Activated naive CD4-positive, alpha-beta T cell (primary cell): Measurements from ENCODE around the gene RYR1.
"Not testable (repeated sequence)": the region's sequence is repeated elsewhere in the genome, so short reads cannot be mapped to it uniquely, and the experiment has no call there.

Experiments
- DNase-seq, 4 experiments: peaks; one replicate each; lab custom pipeline; 2025; lab: John Stamatoyannopoulos, UW

The RYR1 gene

DNA sequence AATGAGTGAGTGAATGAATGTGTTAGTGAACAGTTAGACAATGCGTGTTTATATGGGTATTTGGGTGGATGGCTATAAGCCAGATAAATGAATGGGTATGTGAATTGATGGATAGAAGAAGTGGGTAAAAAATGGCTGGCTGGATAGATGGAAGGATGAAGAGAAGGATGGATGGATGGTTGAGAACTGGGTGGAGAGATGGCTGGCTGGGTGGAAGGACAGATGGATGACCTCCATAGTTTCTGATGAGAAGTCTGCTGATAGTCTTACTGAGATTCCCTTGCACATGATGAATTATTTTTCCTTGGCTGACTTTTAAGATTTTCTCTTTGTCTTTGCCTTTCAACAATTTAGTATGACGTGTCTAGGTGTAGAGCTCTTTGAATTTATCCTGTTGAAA lies 57.4 kb downstream of the RYR1 start:
- no peak for DNase-seq

DNA sequence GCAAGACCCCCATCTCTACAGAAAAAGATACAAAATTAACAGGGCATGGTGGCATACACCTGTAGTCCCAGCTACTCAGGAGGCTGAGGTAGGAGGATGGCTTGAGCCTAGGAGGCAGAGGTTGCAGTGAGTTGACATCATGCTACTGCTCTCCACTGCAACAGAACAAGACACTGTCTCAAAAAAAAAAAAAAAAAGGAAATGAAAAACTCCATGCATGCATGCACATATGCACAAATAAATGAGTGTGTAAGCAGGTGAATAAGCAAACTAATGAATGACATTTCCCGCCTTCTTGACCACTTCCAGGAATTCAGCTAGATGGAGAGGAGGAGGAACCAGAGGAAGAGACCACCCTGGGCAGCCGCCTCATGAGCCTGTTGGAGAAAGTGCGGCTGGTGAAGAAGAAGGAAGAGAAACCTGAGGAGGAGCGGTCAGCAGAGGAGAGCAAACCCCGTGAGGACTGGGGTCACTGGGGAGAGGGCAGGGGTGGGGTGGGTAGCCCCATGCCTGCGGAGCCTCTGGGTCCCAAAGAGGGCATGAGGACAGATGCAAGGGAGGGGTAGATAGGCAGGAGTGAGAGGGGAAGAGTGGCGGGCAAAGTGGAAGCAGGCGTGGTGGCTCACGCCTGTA lies 58.8 kb downstream of the RYR1 start:
- no peak for DNase-seq

DNA sequence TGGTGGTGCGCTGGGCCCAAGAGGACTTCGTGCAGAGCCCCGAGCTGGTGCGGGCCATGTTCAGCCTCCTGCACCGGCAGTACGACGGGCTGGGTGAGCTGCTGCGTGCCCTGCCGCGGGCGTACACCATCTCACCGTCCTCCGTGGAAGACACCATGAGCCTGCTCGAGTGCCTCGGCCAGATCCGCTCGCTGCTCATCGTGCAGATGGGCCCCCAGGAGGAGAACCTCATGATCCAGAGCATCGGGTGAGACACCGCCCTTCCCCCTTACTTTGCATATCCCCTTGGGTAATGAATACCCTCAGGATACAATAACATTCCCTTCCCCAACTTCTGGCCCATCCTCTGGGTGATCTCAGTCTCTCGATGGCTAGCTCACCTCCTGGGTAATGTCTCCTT lies 60.9 kb downstream of the RYR1 start:
- DNase-seq = no peak

DNA sequence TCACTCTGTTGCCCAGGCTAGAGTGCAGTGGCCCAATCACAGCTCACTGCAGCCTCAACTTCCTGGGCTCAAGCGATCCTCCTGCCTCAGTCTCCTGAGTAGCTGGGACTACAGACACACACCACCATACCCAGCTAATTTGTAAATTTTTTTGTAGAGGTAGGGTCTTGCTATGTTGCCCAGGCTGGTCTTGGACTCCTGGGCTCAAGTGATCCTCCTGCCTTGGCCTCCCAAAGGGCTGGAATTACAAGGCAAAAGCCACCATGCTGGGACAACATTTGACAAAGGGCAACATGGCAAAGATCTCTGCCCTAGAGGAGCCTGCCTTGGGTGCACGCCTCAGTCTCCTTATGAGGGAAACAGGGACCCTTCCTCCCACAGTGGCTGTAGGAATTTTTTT lies 61.9 kb downstream of the RYR1 start:
- not testable (repeated sequence) for DNase-seq

DNA sequence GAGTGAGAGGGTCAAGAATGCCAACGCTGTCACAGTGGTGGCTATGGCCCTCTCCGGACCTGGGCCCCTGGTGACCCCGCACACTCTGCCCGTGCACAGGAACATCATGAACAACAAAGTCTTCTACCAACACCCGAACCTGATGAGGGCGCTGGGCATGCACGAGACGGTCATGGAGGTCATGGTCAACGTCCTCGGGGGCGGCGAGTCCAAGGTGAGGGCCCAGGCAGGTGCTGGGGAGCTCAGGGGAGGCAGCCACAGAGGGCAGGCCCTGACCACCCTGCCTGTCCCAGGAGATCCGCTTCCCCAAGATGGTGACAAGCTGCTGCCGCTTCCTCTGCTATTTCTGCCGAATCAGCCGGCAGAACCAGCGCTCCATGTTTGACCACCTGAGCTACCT lies 62.6 kb downstream of the RYR1 start:
- no peak for DNase-seq

DNA sequence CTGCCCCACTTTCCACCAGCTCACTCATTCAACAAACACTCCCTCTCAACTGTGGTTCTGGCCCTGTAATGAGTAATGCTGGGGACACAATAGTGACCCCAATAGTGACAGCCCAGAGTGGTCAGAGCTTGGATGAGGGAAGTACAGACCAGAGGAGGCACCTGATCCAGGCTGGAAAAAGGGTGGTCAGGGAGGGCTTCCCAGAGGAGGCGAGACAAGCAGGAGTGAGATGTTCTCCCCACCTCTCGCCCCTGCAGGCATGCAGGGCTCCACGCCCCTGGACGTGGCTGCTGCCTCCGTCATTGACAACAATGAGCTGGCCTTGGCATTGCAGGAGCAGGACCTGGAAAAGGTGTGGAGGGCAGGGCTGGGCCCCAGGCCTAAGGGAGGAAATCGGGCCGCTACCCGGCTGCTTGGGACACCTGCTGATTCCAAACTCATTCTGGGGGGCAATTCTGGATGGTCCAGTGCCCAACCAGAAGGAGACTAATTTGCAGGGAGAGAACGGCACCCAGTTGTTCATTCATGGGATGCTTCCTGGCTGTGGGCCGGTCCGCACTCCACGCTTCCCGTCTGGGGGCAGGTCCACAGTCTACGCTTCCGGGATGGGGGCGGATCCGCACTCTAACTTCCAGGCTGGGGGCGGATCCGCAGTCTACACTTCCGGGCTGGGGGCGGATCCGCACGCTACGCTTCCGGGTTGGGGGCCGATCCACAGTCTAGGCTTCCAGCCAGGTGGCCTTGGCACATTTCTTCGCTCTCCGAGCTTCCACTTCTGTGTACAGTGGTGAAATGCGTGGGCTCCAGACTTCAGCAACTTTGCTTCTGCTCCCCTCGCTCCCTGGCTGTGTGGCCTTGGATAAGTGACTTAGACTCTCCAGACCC lies 63.4 kb downstream of the RYR1 start:
- no peak for DNase-seq

DNA sequence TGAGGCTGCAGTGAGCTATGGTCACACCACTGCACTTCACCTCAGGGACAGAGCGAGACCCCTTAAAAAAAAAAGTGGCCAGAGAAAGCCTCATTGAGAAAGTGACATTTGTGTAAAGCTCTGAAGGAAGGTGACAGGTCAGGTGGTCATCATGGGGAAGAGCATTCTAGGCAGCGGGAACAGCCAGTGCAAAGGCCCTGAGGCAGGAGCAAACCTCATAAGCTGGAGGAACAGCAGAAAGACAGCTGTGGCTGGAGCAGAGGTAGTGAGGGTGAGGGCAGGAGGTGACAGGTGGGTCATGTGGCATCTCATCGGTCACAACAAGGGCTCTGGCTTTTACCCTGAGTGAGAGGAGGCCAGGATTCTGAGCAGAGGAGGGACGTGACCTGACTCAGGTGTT lies 64.4 kb downstream of the RYR1 start:
- DNase-seq = no peak

DNA sequence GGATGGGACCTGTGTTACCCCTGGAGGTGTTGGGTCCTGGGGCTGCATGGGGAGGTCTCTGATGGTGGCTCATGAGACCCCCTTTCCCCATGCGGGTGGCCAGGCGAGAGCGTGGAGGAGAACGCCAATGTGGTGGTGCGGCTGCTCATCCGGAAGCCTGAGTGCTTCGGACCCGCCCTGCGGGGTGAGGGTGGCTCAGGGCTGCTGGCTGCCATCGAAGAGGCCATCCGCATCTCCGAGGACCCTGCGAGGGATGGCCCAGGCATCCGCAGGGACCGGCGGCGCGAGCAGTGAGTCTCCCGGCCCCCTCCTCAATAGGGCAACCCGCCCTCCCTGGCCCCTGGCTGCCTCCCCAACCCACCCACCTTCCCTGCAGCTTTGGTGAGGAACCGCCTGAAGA lies 66.0 kb downstream of the RYR1 start:
- no peak for DNase-seq

DNA sequence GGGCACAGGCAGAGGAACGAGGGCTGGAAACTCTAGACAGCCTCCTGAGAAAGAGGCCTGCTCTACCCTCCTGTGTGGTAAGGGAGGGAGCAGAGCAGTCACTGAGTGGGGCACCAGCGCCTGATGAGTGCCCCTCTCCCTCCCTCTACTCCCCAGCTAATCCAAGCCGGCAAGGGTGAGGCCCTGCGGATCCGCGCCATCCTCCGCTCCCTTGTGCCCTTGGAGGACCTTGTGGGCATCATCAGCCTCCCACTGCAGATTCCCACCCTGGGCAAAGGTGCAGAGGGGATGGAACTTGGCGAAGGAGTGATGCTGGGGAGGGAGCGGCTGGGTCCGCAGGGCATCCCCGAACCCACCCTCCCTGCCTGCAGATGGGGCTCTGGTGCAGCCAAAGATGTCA lies 67.0 kb downstream of the RYR1 start:
- no peak for DNase-seq

DNA sequence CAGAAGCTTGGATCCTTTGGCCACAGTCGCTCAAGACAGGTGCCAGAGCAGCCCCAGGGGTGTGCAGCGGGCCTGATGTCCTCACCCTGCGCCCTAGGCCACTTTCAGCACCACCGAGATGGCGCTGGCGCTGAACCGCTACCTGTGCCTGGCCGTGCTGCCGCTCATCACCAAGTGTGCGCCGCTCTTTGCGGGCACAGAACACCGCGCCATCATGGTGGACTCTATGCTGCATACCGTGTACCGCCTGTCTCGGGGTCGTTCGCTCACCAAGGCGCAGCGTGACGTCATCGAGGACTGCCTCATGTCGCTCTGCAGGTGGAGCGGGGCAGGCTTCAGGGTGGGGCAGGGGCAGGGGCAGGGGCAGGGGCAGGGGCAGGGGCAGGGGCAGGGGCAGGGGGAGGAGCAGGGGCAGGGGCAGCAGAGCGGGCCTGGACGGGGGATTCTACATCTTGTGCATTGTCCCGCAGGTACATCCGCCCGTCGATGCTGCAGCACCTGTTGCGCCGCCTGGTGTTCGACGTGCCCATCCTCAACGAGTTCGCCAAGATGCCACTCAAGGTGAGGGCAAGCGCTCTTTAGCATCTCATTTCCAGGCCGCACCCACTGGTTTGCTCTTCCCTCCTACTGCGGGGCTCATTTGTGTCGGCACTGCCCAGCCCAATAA lies 69.1 kb downstream of the RYR1 start:
- no peak for DNase-seq

DNA sequence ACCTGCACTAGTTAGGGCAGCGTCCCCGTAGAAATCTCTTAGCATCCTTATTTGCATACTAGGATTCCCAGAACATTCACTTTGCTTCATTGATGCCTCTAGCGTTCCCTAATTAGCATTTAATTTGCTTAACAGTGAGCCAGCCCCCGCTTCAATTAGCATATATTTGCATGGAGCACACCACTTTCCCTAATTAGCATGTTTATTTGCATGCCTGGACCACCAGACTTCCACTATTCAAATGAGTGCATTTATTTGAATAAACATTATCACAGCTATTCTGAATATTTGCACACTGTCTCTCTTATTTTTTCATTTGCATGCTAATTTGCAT lies 69.6 kb downstream of the RYR1 start:
- DNase-seq = no peak

DNA sequence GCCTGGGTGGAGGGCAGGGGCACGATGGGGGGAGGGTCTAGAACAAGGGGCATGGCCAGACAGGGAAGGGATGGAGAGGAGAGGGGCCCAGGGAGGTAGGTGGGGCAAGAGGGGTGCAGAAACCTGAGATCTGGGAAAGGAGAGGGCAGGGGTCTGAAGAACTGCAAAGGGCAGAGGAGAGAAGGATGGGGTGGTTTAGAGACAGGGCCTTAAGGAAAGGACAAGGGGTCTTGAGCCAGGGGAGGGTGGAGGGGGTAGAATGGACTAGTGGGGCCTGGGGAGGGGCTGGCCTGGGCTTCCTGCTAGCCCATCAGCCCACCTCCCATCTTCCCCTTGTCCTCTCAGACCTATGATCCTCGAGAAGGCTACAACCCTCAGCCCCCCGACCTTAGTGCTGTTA lies 72.5 kb downstream of the RYR1 start:
- DNase-seq = no peak

DNA sequence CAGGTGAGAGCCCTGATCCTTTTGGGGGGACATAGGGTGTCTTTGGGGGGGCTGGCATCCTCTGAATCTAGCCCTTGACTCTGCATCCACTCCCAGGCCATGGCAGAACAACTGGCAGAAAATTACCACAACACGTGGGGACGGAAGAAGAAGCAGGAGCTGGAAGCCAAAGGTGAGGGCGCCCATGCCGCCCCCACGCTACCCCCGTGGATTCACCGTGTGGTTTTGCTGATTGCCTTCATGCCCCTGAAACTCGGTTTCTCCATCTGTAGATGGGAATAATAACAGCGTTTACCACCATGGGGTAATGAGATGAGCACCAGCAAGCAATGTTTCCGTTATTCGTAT lies 72.9 kb downstream of the RYR1 start:
- no peak for DNase-seq

DNA sequence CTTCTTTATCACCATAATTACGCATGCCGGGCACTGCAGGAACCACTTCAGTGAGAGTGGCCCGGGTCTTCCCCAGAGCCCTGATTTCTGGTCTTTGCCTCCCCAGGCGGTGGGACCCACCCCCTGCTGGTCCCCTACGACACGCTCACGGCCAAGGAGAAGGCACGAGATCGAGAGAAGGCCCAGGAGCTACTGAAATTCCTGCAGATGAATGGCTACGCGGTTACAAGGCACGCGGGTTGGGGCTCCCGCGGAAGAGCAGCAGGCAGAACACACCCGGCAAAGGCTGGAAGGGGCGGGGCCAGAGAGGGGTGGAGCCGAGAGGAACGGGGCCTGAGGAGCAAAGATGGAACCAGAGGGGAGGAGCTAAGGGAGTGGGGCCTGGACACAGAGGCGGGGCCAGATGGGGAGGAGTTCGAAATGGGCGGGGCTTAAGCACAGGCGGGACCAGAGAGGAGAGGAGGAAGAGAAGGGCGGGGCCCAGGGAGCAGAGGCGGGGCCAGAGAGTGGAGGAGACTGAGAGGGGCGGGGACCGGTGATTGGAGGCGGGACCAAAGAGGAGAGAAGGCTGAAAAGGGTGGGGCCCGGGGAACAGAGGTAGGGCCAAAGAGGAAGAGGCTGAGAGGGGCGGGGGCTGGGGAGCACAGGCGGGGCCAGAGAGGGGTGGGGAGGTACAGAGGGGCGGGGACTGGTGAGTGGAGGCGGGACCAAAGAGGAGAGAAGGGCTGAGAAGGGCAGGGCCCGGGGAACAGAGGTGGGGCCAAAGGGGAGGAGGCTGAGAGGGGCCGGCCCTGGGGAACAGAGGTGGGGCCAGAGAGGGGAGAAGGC lies 73.4 kb downstream of the RYR1 start:
- DNase-seq = peak in 2 of 4 experiments; percentile 24 to 44

DNA sequence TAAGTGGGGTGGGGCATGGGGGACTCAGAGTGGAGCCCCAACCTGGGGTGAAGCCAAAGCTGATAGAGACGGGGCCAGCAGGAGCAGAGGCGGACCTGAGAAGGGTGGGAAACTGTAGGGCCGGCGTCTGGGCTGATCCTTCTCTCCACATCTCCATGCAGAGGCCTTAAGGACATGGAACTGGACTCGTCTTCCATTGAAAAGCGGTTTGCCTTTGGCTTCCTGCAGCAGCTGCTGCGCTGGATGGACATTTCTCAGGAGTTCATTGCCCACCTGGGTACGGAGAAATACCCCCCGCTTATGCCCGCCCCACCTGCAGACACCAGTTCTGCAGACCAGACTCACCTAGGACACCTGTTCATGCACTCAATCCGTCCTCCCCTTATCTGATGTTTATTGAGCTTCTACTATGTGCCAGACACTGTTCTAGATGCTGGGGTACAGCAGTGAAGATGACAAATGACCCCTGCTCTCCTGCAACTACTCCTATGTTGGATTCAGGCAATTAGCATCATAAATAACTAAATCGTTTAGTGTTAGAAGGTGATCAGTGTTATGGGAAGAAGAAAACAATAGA lies 74.1 kb downstream of the RYR1 start:
- DNase-seq = no peak

DNA sequence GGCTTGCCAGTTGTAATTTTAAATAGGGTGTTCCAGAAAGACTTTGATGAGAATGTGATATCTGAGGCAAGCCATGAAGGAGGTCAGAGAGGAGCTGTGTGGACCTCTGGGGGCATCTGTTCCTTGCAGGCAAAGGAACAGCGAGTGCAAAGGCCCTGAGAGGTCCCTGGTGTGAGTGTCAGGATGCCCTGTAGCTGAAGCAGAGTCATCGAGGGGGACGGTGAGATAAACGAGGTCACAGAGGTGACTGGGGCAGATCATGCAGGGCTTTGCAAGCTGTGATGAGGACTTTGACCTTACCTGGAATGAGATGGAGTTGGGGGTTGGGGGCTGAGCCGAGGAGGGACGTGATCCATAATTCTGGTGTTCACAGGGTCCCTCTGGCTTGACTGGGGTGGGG lies 75.0 kb downstream of the RYR1 start:
- DNase-seq = no peak

DNA sequence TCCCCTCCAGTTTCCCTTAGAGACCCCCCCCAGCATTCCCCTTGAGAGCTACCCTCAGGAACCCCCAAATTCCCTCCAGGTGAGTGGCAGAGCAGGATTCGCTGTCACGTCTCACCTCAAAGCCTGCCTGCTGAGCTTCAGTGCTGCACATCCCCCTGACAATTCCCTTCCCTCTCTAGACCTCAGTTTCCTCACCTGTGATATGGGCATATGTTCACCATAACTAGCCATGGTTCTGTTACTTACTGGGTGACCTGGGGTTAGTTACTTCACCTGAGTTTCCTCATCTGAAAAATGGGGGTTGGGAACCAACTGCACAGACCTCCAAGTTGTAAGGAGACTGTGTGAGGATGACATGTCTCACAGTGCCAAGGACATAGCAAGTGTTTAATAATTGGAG lies 75.5 kb downstream of the RYR1 start:
- DNase-seq = no peak

DNA sequence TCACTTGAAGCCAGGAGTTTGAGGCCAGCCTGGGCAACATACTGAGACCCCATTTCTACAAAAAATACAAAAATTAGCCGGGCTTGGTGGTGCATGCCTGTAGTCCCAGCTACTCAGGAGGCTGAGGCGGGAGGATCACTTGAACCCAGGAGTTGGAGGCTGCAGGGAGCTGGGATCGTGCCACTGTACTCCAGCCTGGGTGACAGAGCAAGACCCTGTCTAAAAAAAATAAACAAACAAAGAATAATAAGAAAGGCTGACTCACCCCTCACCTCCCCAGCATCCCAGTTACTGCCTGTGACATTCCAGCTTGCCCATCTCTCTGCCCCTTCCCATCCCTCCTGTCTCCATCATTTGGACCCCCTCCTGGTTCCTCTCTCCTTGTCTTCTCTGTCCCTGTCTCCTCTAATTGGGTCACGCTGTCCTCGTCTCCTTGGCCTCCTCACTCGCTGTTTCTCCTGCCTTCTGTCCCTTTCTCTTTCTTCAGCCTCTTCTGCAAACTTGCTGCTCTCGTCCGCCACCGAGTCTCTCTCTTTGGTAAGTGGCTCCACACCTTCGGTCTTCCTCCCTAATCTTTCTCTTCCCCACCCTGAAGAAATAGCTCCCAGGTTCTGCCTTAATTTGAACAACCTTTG lies 77.7 kb downstream of the RYR1 start:
- no peak for DNase-seq

DNA sequence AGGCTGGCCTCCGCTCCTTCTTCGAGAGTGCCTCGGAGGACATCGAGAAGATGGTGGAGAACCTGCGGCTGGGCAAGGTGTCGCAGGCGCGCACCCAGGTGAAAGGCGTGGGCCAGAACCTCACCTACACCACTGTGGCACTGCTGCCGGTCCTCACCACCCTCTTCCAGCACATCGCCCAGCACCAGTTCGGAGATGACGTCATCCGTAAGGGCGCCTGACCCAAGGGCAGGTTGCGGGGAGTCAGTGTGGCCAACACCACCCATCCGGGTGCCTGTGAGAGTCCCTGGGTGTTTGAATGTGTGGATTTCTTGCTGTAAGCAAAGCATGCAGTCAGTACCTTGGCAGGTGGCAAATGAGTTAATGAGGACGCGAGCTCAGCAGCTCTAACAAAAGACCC lies 78.8 kb downstream of the RYR1 start:
- no peak for DNase-seq

DNA sequence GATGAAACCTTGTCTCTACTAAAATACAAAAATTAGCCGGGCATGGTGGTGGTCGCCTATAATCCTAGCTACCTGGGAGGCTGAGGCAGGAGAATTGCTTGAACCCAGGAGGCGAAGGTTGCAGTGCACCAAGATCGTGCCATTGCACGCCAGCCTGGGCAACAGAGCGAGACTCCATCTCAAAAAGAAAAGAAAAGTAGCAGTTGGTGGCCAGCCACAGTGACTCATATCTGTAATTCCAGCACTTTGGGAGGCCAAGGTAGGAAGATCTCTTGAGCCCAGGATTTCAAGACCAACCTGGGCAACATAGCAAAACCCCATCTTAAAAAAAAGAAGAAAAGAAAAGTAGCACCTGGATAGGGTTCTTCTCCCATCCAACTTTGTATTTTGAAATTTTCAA lies 79.7 kb downstream of the RYR1 start:
- not testable (repeated sequence) for DNase-seq

DNA sequence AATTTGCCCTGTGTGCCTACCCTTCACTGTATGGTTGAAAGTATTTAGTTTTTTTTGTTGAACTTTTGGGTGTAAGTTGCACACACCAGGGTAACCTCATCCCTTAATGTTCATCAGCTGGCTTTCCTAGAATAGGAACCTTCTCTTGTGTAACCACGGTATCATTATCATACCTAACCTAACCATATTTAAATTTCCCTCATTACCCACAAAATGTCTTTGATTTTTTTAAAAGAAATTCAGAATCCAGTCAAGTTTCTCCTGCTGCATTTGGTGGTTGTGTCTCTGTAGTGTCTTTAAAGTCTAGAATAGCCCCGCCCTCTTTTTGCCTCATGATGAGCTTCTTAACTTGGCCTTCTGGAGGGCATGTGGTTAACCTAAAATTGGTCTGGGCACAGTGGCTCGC lies 80.3 kb downstream of the RYR1 start:
- no peak for DNase-seq
